Adrenal gland (tissue), 19 donors: ENCODE results near the gene TFPI. TPM values are rescaled to one million over a fixed set of nuclear protein-coding genes. Genes with fewer than 3 reads are reported as not detected.

Source experiments
- DNase-seq, 7 donors: peaks; one replicate each; pipeline ENCODE4 v3.0.0-alpha.2; 2019 to 2020
- H3K27ac ChIP-seq, 5 donors: fragments of 200-600 bp; sonication (generic) in 4 of 5; 1 replicate in 3 of 5; 2 replicates in 2 of 5; pipeline versions ENCODE4 v1.5.1 to v1.8.0; 2016 to 2020; ENCODE audit warnings: mild to moderate bottlenecking in 1 of 5
- H3K27me3 ChIP-seq: fragments of 200-600 bp; 2 replicates; pipeline ENCODE4 v1.8.0; 2021
- H3K36me3 ChIP-seq, 2 donors: fragments of 200-600 bp; replicated peaks in 1 of 2; 1 replicate in 1 of 2; 2 replicates in 1 of 2; pipeline versions ENCODE4 v1.5.1 to v1.8.0; 2018 to 2022
- H3K4me1 ChIP-seq, 2 donors: fragments of 200-600 bp; replicated peaks in 1 of 2; 1 replicate in 1 of 2; 2 replicates in 1 of 2; pipeline versions ENCODE4 v1.5.1 to v1.8.0; 2018 to 2021
- H3K4me3 ChIP-seq, 4 donors: fragments of 200-600 bp; sonication (generic) in 3 of 4; one replicate each; pipeline ENCODE4 v1.5.1; 2016 to 2018
- H3K9me3 ChIP-seq, 3 donors: fragments of 200-600 bp; sonication (generic) in 1 of 3; replicated peaks in 1 of 3; 1 replicate in 2 of 3; 2 replicates in 1 of 3; pipeline versions ENCODE4 v1.5.1 to v1.8.0; 2016 to 2021
- CTCF ChIP-seq, 6 experiments: fragments of 450-650 bp in 4 of 6; fragments of 200-600 bp in 2 of 6; sonication (generic) in 1 of 6; IDR thresholded peaks; 1 replicate in 5 of 6; 2 replicates in 1 of 6; pipeline versions ENCODE4 v1.5.1 to v1.8.0; 2016 to 2021; ENCODE audit warnings: antibody characterized with exemption in 6 of 6, mild to moderate bottlenecking in 2 of 6, moderate library complexity in 1 of 6
- POLR2A ChIP-seq, 2 donors: fragments of 450-650 bp; IDR thresholded peaks; one replicate each; pipeline ENCODE4 v1.6.1; 2017; ENCODE audit warnings: antibody characterized with exemption in 2 of 2, mild to moderate bottlenecking in 2 of 2, moderate library complexity in 1 of 2
- WGBS, 4 donors: extraction: QIAGEN DNeasy Blood & Tissue Kit in 2 of 4; methylation state at CpG; one replicate each; pipeline versions ENCODE4 v1.1.5 to v1.1.7; 2013 to 2017; 5-methylcytosine and 5-hydroxymethylcytosine counted together
- intact Hi-C, 2 donors: fragments of 100-400 bp; cut with DNase I; formaldehyde crosslinking; loops; one replicate each; pipeline versions ENCODE4 v1.14.1 to v1.15.0; 2022 to 2023
- long read RNA-seq, 10 donors: library from polyadenylated mRNA in 3 of 10; unstranded in 2 of 10; stranded (forward) in 1 of 10; transcript quantifications; one replicate each; pipeline ENCODE4 v2.0.0 and lab custom pipeline, GENCODE V29; 2021 to 2026
- polyA plus RNA-seq, 3 donors: library from polyadenylated mRNA; stranded (reverse); fragments of 200-250 nt in 2 of 3; fragments of 350-450 nt in 1 of 3; fragmentation: Illumina TruSeq in 1 of 3; extraction: RNeasy Lipid Tissue Mini Kit (QIAGEN cat#74804) in 1 of 3; gene quantifications; one replicate each; pipeline ENCODE4 v1.2.3, GENCODE V29; 2013 to 2014
- total RNA-seq, 9 donors: library from RNA; depleted of rRNA in 4 of 9; stranded (reverse); fragments of >200 nt in 4 of 9; fragments of 120-200 nt in 1 of 9; fragmentation: NEBNext Ultra II Directional in 1 of 9; extraction: Animal tissue kit (Norgen Biotek cat#: 25700) in 1 of 9; gene quantifications; one replicate each; pipeline versions ENCODE4 v1.1.0 to v1.2.4, GENCODE V29; 2013 to 2023
- donor health status: healthy with polysubstance abuse.
- donor health status: Bipolar disorder and iron deficiency.
- donor health status: DM: yes; HTN: yes; CAD: no.
- donor health status: DM: no; HTN: no; CAD: no.
- donor health status: DM: no; HTN: no; CAD: no.
- donor health status: DM: yes; HTN: yes; CAD: no.

The TFPI gene
- total RNA-seq = 100 to 1,000 TPM in 1 of 9 donors, 10 to 100 TPM in 8; 29.6 to 104 (median 43.8) TPM
- 10 to 100 TPM; 19.7 to 29.0 (median 25.1) TPM for polyA plus RNA-seq
- long read RNA-seq, donor 1, transcript TFPI-201 (8 exons, 3,885 nt) = major isoform, 10 of 15 reads
- long read RNA-seq, donor 1, partial matches to known transcripts = 0 of 15 reads
- long read RNA-seq, donor 1, other reads (novel, unspliced or antisense) = 0 of 15 reads
- long read RNA-seq, donor 2, transcript TFPI-201 (8 exons, 3,885 nt) = major isoform, 8 of 11 reads
- long read RNA-seq, donor 2, partial matches to known transcripts = 0 of 11 reads
- long read RNA-seq, donor 2, other reads (novel, unspliced or antisense) = 0 of 11 reads
- long read RNA-seq, donor 3, transcript TFPI-201 (8 exons, 3,885 nt) = major isoform, 10 of 22 reads
- long read RNA-seq, donor 3, partial matches to known transcripts = 0 of 22 reads
- long read RNA-seq, donor 3, other reads (novel, unspliced or antisense) = 5 of 22 reads
- long read RNA-seq, donor 4, transcript TFPI-201 (8 exons, 3,885 nt) = major isoform, 9 of 13 reads
- long read RNA-seq, donor 4, partial matches to known transcripts = 0 of 13 reads
- long read RNA-seq, donor 4, other reads (novel, unspliced or antisense) = 4 of 13 reads
- long read RNA-seq, donor 5, transcript TFPI-201 (8 exons, 3,885 nt) = major isoform, 28 of 51 reads
- long read RNA-seq, donor 5, partial matches to known transcripts = 4 of 51 reads
- long read RNA-seq, donor 5, other reads (novel, unspliced or antisense) = 16 of 51 reads
- long read RNA-seq, donor 6, transcript TFPI-201 (8 exons, 3,885 nt) = major isoform, 19 of 29 reads
- long read RNA-seq, donor 6, partial matches to known transcripts = 0 of 29 reads
- long read RNA-seq, donor 6, other reads (novel, unspliced or antisense) = 9 of 29 reads
- long read RNA-seq, donor 7, transcript TFPI-201 (8 exons, 3,885 nt) = major isoform, 5 of 5 reads
- long read RNA-seq, donor 7, partial matches to known transcripts = 0 of 5 reads
- long read RNA-seq, donor 7, other reads (novel, unspliced or antisense) = 0 of 5 reads
- long read RNA-seq, donor 8, transcript TFPI-201 (8 exons, 3,885 nt) = major isoform, 17 of 21 reads
- long read RNA-seq, donor 8, partial matches to known transcripts = 0 of 21 reads
- long read RNA-seq, donor 8, other reads (novel, unspliced or antisense) = 0 of 21 reads
- long read RNA-seq, donor 9, transcript TFPI-201 (8 exons, 3,885 nt) = major isoform, 13 of 14 reads
- long read RNA-seq, donor 9, partial matches to known transcripts = 0 of 14 reads
- long read RNA-seq, donor 9, other reads (novel, unspliced or antisense) = 0 of 14 reads
- long read RNA-seq, donor 10, transcript TFPI-201 (8 exons, 3,885 nt) = major isoform, 9 of 10 reads
- long read RNA-seq, donor 10, partial matches to known transcripts = 0 of 10 reads
- long read RNA-seq, donor 10, other reads (novel, unspliced or antisense) = 0 of 10 reads

GRCh38 chr2:187554011-187554703, at the start of gene TFPI:
TFPI (minus strand) TSS chr2:187554435; CDS start chr2:187503768, 50,667 bp downstream.
- no peaks in the 10 kb centered on the region for H3K27me3 ChIP-seq
- peak within 1 kb of the TSS in 3 of 4 donors; percentile 21 to 52 (median 22) for H3K4me3 ChIP-seq
- H3K9me3 ChIP-seq = no peaks in the 10 kb centered on the region
- peak within 1 kb of the TSS in 3 of 5 donors; percentile 14 to 23 (median 17) for H3K27ac ChIP-seq
- TF ChIP-seq CTCF (IDR thresholded peaks at IDR 0.05) (no peak), POLR2A (IDR thresholded peaks at IDR 0.05) (peak in 1 of 2 donors; percentile 39)
- intact Hi-C loops = no loop called here
- 15 to 16% (median 16%) methylated on average over 9 of the region's 9 CpGs for WGBS, 4 donors
- peak in 3 of 7 donors; percentile 14 to 35 (median 15) for DNase-seq
- no peaks in the 10 kb centered on the region for H3K36me3 ChIP-seq
- peaks cover 0 to 4% of the 10 kb centered on the region in 2 donors for H3K4me1 ChIP-seq

- DNase-seq = no peak
- H3K4me3 ChIP-seq = no peak overlapping the region
- H3K27me3 ChIP-seq = no peaks in the 10 kb centered on the region
- no peaks in the 10 kb centered on the region for H3K36me3 ChIP-seq
- peaks cover 0 to 4% (median 0%) of the 10 kb centered on the region in 3 donors for H3K9me3 ChIP-seq
- TF ChIP-seq POLR2A (IDR thresholded peaks at IDR 0.05) = no peak
- TF ChIP-seq CTCF (IDR thresholded peaks at IDR 0.05) = peak in 1 of 6 experiments; percentile 24
- no peak overlapping the region for H3K27ac ChIP-seq
- no peaks in the 10 kb centered on the region for H3K4me1 ChIP-seq
- WGBS, 4 donors = 50 to 62% (median 62%) methylated on average over 1 of the region's 1 CpG
- intact Hi-C loops = no loop called here
These were observed 40.6 kb upstream of the TFPI start for GRCh38 chr2:187594801-187595200.

GRCh38 chr2:187593697-187594096, 39.5 kb upstream of the TFPI start:
- H3K27ac ChIP-seq = no peak overlapping the region
- no peak overlapping the region for H3K4me3 ChIP-seq
- no peak for DNase-seq
- intact Hi-C loops = no loop called here
- WGBS, 4 donors = 43 to 52% (median 47%) methylated on average over 1 of the region's 1 CpG
- H3K9me3 ChIP-seq = peaks cover 0 to 4% (median 0%) of the 10 kb centered on the region in 3 donors
- no peaks in the 10 kb centered on the region for H3K4me1 ChIP-seq
- TF ChIP-seq CTCF (IDR thresholded peaks at IDR 0.05) (no peak), POLR2A (IDR thresholded peaks at IDR 0.05) (no peak)
- no peaks in the 10 kb centered on the region for H3K36me3 ChIP-seq
- no peaks in the 10 kb centered on the region for H3K27me3 ChIP-seq
